Kidney epithelial cell (primary cell): ENCODE results near the gene PPM1L. TPM values are rescaled to one million over a fixed set of nuclear protein-coding genes. Genes with fewer than 3 reads are reported as not detected.

Experiments used
- DNase-seq: peaks from one replicate; pipeline ENCODE4 v3.0.0-alpha.2; 2010; ENCODE audit warnings: low read depth
- H3K27me3 ChIP-seq: 2 replicates; pipeline ENCODE4 v1.6.0; 2011; ENCODE audit warnings: low read length; ENCODE audit not compliant: control insufficient read depth, insufficient read depth
- H3K36me3 ChIP-seq: 2 replicates; pipeline ENCODE4 v1.5.1; 2011; ENCODE audit warnings: low read length; ENCODE audit not compliant: control insufficient read depth, insufficient read depth
- H3K4me3 ChIP-seq: 2 replicates; pipeline ENCODE4 v1.5.1; 2011; ENCODE audit warnings: low read depth, mild to moderate bottlenecking, control low read depth, low read length
- total RNA-seq: library from RNA; depleted of rRNA; stranded (reverse); fragments of >200 nt; gene quantifications from 2 replicates; pipeline ENCODE4 v1.2.3, GENCODE V29; 2015
- TF ChIP-seq, protein P1 (sequence below): IDR thresholded peaks from 2 replicates; pipeline ENCODE4 v1.5.1; 2011; ENCODE audit warnings: mild to moderate bottlenecking, moderate library complexity, low read length, control low read depth, inconsistent platforms; ENCODE audit not compliant: insufficient read depth, poor library complexity, severe bottlenecking

The PPM1L gene
- total RNA-seq, 1 donor from 2014 or later: 11.1 TPM

DNA sequence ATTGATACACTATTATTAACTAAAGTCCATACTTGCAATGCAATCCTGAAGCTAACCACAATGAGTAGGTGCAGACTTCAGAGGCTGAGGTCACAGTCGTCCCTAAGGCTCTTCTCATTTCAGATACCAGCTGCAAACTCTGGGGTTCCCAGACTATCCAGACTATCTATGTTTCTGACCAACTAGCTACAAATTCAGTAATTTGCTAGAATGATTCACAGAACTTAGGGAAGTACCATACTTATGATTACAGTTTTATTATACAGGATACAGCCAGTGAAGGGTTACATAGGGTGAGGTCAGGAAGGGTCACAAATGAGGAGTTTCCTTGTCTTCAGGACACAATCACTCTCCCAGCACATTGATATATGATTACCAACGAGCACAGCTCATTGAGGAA is 36.5 kb downstream of the PPM1L start:
- TF ChIP-seq, protein P1, sequence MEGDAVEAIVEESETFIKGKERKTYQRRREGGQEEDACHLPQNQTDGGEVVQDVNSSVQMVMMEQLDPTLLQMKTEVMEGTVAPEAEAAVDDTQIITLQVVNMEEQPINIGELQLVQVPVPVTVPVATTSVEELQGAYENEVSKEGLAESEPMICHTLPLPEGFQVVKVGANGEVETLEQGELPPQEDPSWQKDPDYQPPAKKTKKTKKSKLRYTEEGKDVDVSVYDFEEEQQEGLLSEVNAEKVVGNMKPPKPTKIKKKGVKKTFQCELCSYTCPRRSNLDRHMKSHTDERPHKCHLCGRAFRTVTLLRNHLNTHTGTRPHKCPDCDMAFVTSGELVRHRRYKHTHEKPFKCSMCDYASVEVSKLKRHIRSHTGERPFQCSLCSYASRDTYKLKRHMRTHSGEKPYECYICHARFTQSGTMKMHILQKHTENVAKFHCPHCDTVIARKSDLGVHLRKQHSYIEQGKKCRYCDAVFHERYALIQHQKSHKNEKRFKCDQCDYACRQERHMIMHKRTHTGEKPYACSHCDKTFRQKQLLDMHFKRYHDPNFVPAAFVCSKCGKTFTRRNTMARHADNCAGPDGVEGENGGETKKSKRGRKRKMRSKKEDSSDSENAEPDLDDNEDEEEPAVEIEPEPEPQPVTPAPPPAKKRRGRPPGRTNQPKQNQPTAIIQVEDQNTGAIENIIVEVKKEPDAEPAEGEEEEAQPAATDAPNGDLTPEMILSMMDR: no peak
- Histone ChIP-seq H3K27me3 (no peaks in the 10 kb centered on the region), H3K36me3 (no peaks in the 10 kb centered on the region), H3K4me3 (no peak overlapping the region)
- DNase-seq: no peak

DNA sequence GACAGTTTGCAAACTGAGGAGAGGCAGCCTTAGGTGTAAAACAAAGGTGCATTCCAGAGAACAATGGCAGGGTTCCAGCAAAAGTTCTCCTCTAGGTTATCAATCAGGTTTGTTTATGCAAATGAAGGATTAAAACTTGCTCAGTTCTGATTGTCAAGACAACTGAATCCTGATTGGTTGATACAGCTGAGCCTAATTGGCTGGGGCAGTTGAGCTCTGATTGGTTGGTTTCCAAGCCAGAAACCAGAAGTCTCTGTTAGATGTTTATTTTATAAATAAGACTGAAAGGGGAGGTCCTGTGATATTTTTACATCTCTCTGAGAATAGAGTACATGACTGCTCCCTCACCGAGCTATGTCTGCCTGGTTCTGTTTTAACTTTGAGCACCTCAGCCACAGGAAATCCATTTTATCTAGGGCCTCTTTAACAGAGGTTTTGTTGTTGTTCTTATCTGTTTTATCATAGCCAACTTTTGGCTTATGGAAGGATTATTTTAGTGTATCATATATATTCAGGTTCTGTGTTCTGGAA is 37.8 kb downstream of the PPM1L start:
- Histone ChIP-seq H3K27me3 (no peaks in the 10 kb centered on the region), H3K4me3 (no peak overlapping the region), H3K36me3 (no peaks in the 10 kb centered on the region)
- no peak for DNase-seq
- TF ChIP-seq, protein P1: no peak

DNA sequence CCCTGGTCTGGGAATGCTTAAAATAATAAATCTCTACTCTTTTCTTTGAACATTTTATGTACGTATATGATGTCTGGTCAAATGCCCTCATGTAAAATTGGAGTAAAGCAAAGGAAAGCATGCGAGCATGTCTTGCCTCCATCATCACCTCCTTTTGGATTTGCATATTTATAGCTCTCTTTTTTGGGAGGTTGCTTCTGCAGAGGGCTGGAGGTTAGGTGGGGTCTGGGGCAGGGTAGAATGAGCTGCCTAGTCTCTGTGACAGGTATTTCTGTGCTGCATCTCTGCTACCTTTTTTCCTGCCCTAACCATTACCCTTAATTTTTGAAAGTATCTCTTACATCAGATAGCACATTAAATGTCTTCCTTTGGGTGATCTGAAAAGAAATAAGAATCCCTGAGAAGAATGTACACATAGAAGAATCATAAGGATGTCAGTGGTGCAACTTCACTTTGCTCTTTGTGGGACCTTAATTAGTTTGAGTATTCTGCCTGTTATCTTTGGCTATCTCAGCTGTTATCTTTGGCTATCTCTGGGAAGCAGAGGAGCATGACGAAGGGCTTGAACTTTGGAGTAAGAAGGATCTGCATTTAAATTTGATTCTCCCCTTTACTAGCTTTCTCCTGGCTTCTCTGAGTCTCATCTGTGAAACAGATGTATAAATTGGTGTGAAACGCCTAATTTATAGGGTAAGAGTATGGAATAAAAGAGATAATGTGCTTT is 40.2 kb downstream of the PPM1L start:
- TF ChIP-seq, protein P1: no peak
- Histone ChIP-seq H3K36me3 (no peaks in the 10 kb centered on the region), H3K27me3 (no peaks in the 10 kb centered on the region), H3K4me3 (no peak overlapping the region)
- no peak for DNase-seq

DNA sequence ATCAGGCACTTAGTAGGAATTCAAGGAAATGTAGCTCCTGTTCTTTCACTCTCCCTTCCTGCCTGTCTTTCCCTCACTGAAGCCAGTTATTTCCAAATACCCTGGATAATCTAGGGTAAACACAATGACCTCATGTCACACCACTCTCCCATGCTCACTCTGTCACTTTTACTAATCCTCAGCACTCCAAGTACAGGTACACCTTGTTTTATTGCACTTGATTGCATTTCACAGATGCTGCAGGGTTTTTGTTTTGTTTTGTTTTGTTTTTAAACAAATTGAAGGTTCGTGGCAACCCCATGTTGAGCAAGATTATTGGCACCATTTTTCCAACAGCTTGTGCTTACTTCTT is 40.8 kb downstream of the PPM1L start:
- no peak overlapping the region for H3K4me3 ChIP-seq
- no peaks in the 10 kb centered on the region for H3K27me3 ChIP-seq
- no peak for DNase-seq
- TF ChIP-seq, protein P1: no peak
- no peaks in the 10 kb centered on the region for H3K36me3 ChIP-seq

DNA sequence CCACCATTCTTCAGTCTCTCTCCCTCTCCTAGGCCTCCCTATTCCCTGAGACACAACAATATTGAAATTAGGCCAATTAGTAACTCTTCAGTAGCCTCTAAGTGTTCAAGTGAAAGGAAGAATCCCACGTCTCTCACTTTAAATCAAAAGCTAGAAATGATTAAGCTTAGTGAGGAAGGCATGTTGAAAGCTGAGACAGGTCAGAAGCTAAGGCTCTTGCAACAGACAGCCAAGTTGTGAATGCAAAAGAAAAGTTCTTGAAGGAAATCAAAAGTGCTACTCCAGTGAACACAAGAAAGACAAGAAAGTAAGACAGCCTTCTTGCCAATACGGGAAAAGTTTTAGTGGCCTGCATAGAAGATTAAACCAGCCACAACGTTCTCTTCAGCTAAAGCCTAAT is 41.3 kb downstream of the PPM1L start:
- Histone ChIP-seq H3K4me3 (no peak overlapping the region), H3K36me3 (no peaks in the 10 kb centered on the region), H3K27me3 (no peaks in the 10 kb centered on the region)
- TF ChIP-seq, protein P1: no peak
- no peak for DNase-seq
